Measurements from ENCODE around the gene IFIT1.
"Not testable (repeated sequence)": the region's sequence is repeated elsewhere in the genome, so short reads cannot be mapped to it uniquely, and the experiment has no call there.

Gene IFIT1

GRCh38 chr10:89426230-89426868 is 33.9 kb downstream of the IFIT1 start:
- no peak overlapping the region for H3K4me3 ChIP-seq (ENCODE audit: low read depth, low read length)
- peak; percentile 57; the same call in 1 of the 2 replicates for TF ChIP-seq CTCF (IDR thresholded peaks at IDR 0.05; ENCODE audit: borderline replicate concordance, insufficient read depth, low read depth, low read length)

DNA sequence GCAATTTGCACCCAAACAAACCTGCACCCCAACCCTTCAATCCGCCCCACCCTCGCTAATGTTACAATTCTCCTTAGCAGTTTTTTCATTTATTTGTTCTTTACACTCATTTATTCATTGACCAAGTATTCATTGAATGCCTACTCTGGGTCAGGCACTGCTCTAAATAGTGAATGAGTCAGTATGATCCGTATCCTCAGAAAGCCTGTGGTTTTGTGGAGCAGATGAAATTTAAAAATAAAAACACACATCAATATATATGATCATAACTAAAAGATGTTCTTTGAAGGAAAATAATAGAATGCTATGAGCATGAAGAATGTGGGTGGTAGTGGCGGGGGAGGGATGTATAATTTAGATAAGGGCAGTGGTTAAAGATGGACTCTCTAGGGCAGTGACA is 35.2 kb downstream of the IFIT1 start:
- no peak for TF ChIP-seq CTCF (IDR thresholded peaks at IDR 0.05; ENCODE audit: borderline replicate concordance, insufficient read depth, low read depth, low read length)
- H3K4me3 ChIP-seq (ENCODE audit: low read depth, low read length) = no peak overlapping the region

GRCh38 chr10:89428877-89429276 is 36.5 kb downstream of the IFIT1 start:
- TF ChIP-seq CTCF (IDR thresholded peaks at IDR 0.05; ENCODE audit: borderline replicate concordance, insufficient read depth, low read depth, low read length) = no peak

GRCh38 chr10:89431977-89432376 is 39.6 kb downstream of the IFIT1 start:
- no peak overlapping the region for H3K4me3 ChIP-seq (ENCODE audit: low read depth, low read length)
- no peak for TF ChIP-seq CTCF (IDR thresholded peaks at IDR 0.05; ENCODE audit: borderline replicate concordance, insufficient read depth, low read depth, low read length)

More at GRCh38 chr10:89428877-89429276, 36.5 kb downstream of the IFIT1 start:
- no peak overlapping the region for H3K4me3 ChIP-seq (ENCODE audit: low read depth, low read length)

GRCh38 chr10:89438525-89438924 is 46.1 kb downstream of the IFIT1 start:
- H3K4me3 ChIP-seq (ENCODE audit: low read depth, low read length) = no peak overlapping the region
- TF ChIP-seq CTCF (IDR thresholded peaks at IDR 0.05; ENCODE audit: borderline replicate concordance, insufficient read depth, low read depth, low read length) = no peak

DNA sequence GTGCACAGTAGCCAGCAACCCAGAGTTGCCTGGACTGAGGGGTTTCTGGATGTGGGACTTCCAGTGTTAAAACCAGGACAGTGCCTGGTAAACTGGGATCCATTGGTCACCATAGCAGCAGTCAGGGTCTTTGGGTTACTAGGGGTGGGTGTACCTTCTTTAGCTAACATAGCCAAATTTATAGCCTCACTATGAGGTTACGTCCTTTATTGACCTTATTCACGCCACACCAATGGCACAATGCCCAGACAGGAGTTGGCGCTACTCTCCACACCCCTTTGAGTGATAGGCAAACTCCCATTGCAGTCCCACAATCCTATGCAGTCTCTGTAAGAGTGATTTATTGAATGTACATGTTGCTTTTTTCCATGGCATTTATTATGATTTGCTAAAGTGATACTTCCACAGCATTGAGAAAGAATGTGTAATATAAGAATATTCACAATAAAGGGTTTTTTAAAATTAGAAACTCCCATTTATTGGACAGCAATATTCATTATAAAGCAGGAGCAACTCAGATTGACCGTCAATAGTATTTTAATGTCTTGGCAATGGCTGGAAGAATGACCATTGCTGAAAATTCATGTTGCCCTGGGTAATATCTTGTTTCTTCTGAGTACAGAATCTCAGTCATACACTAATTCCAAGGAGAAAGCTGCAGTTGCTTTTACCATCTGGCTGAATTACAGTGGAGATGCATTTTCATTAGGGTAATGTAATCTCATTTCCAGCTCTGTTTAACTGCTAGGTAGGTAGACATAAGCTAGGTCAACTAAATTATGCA is 48.0 kb downstream of the IFIT1 start:
- H3K4me3 ChIP-seq (ENCODE audit: low read depth, low read length) = no peak overlapping the region
- TF ChIP-seq CTCF (IDR thresholded peaks at IDR 0.05; ENCODE audit: borderline replicate concordance, insufficient read depth, low read depth, low read length) = no peak

- no peak for TF ChIP-seq CTCF (IDR thresholded peaks at IDR 0.05; ENCODE audit: borderline replicate concordance, insufficient read depth, low read depth, low read length)
- H3K4me3 ChIP-seq (ENCODE audit: low read depth, low read length) = no peak overlapping the region
These were observed 49.9 kb downstream of the IFIT1 start for GRCh38 chr10:89442289-89442688.

- not testable (repeated sequence) for H3K4me3 ChIP-seq (ENCODE audit: low read depth, low read length)
These were observed 52.4 kb downstream of the IFIT1 start for GRCh38 chr10:89444819-89445218.
